ENCODE measurements around the gene GCFC2.

DNA sequence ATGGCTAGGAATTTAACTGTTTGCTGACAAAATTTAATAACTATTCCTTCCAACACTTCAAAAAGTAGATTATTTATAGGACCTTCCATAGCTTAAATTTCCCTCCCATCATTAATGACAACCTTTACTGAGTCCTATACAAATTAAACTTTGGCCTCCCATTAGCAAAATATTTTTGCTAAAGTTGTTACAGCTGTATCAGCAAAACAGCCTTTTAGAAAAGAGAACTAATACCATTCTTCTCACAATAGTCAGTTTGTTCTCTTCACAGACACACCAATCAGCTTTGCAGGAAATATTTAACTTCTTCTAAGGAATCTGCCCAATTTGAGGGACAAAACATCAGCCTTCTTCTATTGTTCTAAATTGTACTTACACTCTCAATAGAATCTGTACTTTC is 12.0 kb upstream of the GCFC2 start:
- TF ChIP-seq, protein P1, sequence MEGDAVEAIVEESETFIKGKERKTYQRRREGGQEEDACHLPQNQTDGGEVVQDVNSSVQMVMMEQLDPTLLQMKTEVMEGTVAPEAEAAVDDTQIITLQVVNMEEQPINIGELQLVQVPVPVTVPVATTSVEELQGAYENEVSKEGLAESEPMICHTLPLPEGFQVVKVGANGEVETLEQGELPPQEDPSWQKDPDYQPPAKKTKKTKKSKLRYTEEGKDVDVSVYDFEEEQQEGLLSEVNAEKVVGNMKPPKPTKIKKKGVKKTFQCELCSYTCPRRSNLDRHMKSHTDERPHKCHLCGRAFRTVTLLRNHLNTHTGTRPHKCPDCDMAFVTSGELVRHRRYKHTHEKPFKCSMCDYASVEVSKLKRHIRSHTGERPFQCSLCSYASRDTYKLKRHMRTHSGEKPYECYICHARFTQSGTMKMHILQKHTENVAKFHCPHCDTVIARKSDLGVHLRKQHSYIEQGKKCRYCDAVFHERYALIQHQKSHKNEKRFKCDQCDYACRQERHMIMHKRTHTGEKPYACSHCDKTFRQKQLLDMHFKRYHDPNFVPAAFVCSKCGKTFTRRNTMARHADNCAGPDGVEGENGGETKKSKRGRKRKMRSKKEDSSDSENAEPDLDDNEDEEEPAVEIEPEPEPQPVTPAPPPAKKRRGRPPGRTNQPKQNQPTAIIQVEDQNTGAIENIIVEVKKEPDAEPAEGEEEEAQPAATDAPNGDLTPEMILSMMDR (IDR thresholded peaks at IDR 0.05): no peak
- no peak for TF ChIP-seq POLR2A (IDR thresholded peaks at IDR 0.05)
